ENCODE results near the gene VNN1.

DNA sequence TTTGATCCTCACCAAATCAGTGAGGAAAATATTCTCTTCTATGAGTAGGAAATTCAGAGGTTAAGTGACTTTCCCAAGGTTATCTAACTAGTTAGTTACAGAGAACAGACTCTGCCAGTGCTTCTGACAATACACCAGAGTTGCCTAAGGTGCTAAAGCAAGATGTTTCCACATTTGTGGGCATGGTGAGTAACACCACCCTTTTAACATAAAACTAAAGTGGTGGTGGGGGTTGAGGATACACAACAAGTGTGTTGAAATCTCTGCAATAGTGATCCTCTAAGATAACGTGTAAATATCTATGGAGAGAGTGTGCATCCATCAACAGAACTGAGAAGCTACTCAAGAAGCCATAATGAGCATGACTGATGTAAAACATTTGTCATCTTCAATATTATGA lies 32.2 kb upstream of the VNN1 start:
- TF ChIP-seq CTCF (conservative IDR thresholded peaks at IDR 0.05), result no peak
- TF ChIP-seq EZH2 (IDR thresholded peaks at IDR 0.05; ENCODE audit: low read depth), result no peak
